Measurements from ENCODE around the gene HSD3B7.

- TF ChIP-seq EP300 (IDR thresholded peaks at IDR 0.05), result no peak
- TF ChIP-seq POLR2A (IDR thresholded peaks at IDR 0.05), result no peak
- no peak for TF ChIP-seq CTCF (IDR thresholded peaks at IDR 0.05)
- TF ChIP-seq POLR2AphosphoS5 (IDR thresholded peaks at IDR 0.05), result no peak
These were observed 7.3 kb downstream of the HSD3B7 start for GRCh38 chr16:30992276-30992780.
